Frontal cortex (tissue), 4 donors: Measurements from ENCODE around the gene KRT13. TPM values are rescaled to one million over a fixed set of nuclear protein-coding genes. Genes with fewer than 3 reads are reported as not detected.
"Not testable (repeated sequence)": the region's sequence is repeated elsewhere in the genome, so short reads cannot be mapped to it uniquely, and the experiment has no call there.

ENCODE experiments used
- DNase-seq, 2 donors: peaks; one replicate each; pipeline ENCODE4 v3.0.0; 2012; ENCODE audit warnings: low spot score in 2 of 2
- FAIRE-seq: peaks from 2 replicates; lab custom pipeline; 2012; peaks lifted over from hg19 to GRCh38; lab: Jason Lieb, UNC
- total RNA-seq: library from RNA; depleted of rRNA; stranded (reverse); fragments of >200 nt; gene quantifications from one replicate; pipeline ENCODE4 v1.2.3, GENCODE V29; 2014
- donor health status: control.
- donor health status: control.
- donor health status: control.

The KRT13 gene
- not detected for total RNA-seq

DNA sequence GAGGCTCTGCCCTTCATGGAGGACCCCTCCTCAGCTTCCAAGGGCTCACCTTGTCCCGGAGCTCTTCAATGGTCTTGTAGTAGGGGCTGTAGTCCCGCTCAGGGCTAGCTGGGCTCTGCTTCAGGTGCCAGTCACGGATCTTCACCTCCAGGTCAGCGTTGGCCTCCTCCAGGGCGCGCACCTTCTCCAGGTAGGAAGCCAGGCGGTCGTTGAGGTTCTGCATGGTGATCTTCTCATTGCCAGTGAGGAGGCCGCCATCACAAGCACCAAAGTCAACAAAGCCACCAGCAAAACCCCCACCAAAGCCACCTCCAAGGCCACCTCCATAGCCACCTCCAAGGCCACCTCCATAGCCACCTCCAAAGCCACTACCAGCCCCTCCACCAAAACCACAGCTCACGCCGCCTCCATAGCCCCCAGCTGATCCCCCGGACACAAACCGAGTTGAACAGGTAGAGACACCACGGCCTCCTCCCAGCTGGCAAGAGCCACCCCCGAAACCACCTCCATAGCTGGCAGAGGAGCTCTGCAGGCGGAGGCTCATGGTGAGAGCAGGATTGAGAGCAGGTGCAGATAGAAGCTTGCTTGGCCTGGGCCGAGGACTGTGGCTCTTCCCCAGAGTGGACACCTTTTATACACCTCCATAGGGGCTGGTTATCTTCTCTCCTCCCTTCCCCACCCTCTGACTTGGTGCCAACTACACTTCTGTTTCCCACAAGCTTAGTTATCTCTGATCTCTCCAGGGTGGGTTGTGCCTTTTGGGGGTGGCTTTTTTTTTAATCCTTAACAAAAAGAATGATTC, at the start of gene KRT13:
TSS of gene KRT13 (minus strand) at position 606 of the 802 bp plus-strand sequence. CDS start at position 544, 62 bp downstream.
- FAIRE-seq (no peak), DNase-seq (no peak)

DNA sequence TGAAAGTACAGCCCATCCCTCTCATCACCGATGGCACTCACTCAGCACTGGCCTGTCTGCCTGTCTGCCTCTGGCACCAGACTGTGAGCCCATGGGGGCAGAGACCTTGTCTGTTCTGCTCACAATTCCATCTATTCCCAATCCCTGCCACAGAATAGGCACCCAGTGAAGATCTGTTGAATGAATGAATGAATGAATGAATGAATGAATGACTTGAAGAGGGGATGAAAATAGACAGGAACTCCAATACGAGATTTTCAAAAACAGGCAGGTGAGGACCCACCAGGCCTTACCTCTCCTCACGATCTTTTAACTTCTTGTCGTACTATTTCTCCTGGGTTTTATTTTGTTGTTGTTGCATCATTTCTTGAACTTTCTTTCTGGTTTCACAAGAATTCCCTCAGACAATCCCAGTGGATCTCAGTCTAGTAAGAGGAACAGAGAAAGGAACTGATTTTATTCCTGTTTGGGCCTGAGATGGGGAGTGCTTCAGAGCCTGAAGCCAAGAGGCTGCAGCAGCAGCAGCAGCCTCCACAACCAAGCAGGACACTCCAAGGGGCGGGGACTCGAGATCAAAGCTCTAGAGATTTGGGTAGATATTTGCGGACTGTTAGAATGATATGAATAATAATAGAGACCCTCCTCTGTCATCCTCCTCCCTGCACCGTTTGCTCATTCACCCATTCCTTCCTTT, 48.7 kb upstream of the KRT13 start:
- FAIRE-seq (no peak), DNase-seq (no peak)

DNA sequence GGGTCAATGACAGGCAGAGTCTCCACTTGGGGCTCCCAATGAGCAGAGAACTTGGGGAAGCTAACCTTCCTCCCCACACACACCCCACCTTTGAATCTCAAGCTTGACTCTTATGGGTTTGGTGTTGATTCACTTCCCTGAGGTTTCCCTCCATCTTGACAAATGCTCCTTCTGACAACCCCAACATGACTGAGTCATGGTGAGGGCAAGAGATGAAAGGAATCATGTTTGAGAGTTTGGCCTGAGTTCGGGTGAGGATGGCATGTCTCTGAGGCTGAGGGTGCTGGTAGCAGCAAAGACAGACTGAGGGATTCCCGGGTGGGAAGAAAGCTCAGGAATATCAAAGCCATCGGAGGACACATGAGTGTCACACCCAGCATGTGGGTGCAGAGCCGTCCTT, 47.8 kb upstream of the KRT13 start:
- FAIRE-seq (no peak), DNase-seq (no peak)

DNA sequence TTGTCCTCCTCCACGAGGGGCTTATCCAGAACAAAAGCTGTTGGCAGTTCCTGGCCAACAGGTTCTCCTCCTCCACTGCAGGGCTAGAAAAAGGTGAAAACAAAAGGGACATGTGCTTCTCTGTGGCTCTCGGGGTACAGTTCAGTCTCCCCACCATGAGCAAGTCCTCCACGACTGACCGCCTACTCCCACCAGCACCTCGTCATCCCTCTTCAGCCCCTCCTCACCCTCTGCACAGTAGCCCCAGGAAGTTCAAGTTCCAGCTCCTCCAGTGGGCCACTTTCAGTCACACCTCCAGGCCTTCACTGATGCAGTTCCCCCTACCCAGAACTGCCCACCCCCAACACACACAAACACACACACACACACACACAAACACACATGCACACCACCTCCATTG, 47.0 kb upstream of the KRT13 start:
- DNase-seq (no peak), FAIRE-seq (no peak)

DNA sequence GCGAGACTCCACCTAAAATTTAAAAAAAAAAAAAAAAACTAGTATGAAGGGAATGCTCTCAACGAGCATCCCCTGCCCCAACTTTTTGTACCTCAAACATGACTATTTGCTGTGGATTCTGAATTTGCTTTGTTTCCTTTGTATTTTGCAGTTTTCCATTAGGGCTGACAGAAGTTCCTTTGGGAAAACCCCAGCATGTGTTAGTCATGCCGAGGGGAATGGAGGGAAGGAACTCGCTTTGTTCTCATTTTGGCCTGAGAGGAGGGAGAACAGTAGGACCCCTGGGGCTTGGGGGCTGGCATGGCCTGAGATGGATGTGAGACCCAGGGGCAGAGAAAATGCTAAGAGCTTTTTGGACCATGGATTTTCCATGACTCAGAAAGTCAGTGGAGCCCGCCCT, 46.0 kb upstream of the KRT13 start:
- no peak for DNase-seq
- FAIRE-seq = no peak

DNA sequence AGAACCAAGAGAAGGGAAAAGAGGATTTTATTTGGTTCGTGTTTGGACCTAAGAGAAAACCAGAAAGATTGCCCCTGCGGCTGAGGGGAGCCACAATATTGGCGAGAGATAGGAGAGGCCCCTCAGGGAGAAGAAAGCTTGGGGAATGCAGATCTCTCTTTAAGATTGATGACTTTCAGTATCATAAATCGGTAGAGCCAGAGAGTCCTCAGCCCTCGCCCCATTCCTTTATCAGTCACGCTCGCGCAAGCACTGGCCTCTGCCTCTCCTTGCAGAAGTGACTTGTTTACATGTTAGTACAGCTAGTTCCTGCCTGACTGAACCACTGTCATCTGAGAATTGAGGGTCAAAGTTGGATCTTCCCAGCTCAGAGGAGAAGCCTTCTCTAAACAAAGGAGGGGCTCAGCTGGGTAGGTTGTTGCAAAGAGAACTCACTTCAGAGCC, 44.2 kb upstream of the KRT13 start:
- FAIRE-seq (no peak), DNase-seq (no peak)

DNA sequence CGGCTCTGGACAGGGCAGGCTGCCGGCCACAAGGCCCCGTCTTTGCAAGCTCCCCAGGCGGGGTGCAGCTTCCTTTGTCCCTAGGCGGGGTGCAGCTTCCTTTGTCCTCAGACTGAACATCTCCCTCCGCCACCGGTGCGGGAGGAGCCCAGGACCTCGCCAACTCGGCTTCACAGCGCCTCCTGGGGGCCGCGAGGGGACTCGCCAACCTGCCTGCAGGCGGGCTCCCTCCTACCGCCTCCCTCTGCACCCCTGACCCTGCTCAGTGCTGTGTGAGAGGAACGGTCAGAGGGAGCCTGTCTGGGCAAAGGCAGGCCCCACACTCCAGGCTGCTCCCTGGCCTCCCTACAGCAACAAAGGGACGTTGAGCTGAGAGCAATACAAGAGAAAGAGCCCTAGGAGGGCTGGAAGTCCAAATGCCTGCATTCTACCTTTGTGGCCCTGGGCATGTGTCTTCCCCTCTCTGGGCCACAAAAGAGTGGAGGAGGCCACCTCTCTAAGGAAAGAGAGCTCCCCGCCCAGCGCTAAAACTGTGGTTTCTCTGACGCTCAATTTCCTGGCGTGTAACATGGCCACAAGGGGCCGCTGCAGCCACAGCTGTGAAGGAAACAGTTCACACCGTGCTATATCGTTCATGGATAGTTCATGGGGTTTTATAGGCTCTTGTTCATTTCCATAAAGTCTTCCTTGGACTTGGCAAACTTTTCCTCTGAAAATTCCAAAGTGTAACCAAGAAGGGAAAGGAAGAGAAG, 43.6 kb upstream of the KRT13 start:
- DNase-seq (peak; percentile 50 to 75), FAIRE-seq (no peak)

DNA sequence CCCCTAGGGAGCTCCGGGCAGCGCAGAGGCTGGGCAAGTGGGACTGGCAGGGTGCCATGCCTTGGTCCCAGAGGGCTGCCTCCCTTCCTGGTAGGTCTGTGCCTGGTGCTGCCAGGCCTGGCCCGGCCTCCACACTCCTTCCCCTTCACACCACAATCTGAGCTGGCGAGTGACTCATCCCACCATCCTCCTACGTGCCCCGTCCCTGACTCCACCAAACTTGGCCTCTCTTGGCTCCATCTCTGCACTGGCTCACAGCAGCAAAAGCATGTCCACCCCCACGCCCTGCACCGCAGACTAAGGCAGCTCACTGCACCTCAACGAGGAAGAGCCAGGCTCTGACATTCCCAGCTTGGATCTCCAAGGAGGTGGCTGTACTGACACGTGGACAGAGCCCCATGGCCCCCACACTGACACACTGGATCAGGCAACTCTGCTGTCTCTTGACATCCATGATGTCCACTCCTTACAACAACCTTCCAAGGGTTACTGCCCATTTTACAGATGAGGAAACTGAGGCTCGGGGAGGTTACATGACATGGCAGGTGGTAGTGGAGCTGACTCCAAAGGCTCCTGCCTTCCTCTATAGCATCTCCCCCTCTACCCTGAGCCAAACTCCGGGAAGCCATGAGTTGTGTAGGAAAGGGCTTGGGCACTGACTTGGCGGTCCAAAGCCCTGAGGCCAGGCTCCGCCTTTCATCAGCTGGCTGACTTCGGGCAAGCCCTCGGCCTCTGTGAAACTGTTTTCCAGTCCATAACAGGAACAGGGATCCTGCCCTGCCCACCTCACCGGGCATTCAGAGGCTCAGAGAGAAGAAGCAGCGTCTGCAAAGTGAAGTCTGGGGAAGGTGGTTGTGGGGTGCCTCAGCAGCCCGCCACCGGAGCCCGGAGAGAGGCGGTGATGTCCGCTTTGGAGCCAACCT, 42.8 kb upstream of the KRT13 start:
- FAIRE-seq (no peak), DNase-seq (peak in 1 of 2 donors; percentile 58)

DNA sequence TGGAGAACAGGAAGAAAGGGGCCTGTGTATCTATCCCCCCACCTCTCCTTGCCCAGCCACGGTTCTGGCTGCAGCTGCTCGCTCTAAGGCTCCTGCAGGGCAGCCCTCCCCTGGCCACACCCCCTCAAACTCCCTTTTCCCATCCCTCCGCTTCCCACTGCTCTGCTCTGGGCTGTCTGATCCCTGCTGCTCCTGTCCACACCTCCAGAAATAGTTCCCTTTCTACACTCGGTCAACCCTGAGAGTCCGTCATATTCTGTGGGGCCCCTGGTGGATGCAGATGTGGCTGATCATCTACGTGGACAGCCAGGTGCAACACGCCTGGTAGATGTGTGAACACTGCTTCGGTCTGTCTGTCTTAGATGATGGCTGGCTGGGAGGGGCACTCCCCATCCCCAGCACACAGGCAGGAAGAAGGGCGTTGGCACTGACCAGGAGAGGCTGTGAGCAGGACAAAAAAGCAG, 42.0 kb upstream of the KRT13 start:
- FAIRE-seq (no peak), DNase-seq (no peak)

DNA sequence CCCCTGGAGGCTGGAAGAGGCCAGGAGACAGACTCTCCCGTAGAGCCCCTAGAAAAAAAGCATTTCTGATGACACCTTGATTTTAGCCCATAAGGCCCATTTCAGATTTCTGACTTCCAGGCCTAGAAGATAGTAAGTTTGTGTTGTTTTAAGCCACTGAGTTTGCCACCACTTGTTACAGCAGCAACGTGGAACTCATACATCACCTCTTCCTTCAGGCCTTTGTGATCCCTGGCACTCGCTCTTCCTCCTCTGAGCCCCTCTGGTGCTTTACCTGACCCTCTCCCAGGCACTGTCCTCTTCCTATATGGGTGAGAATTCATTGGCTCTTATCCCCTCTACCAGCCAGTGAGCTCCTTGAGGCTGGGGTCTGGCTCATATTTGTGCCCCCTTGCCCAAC, 41.4 kb upstream of the KRT13 start:
- FAIRE-seq = no peak
- no peak for DNase-seq

DNA sequence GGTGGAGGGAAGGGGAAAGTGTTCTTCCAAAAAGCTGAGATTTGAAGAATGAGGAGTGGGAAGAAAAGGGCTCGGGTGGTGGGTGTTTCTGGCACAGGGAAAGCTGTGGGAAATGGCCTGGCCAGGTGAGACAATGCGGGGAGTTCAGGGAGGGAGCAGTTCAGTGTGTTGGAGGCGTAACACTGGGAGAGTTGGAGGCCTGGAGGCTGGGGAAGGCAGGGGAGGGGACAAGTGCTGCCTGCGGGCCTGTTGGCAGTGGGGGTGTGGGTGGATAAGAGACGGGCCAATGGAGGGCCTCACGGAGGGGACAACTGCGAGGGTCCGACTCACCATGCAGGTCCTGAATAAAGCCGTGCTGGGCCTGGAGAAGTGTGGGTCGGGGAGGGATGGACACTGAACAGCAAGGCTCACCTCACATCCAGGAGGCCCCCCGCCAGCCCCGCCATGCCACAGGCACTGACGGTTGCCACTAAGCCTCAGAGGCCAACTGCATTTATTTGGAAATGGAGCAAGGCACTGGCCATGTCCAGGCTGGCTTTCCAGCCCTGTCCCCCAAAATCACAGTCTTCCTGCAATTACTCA, 40.5 kb upstream of the KRT13 start:
- no peak for DNase-seq
- FAIRE-seq = no peak

DNA sequence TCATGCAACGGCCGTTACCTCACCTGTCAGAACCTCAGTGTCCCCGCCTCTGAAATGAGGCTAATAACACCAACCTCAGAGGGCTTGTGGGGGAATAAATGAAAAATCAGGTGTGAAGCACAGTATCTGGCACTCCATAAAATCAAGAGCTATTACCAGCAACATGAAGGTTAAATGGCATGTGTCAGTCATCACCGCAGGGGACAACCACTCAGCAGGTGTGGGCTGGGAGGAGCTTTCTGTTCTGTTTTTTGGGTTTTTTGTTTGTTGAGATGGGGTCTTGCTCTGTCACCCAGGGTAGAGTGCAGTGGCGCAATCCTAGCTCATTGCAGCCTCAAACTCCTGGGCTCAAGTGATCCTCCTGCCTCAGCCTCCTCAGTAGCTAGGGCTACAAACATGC, 39.5 kb upstream of the KRT13 start:
- no peak for DNase-seq

DNA sequence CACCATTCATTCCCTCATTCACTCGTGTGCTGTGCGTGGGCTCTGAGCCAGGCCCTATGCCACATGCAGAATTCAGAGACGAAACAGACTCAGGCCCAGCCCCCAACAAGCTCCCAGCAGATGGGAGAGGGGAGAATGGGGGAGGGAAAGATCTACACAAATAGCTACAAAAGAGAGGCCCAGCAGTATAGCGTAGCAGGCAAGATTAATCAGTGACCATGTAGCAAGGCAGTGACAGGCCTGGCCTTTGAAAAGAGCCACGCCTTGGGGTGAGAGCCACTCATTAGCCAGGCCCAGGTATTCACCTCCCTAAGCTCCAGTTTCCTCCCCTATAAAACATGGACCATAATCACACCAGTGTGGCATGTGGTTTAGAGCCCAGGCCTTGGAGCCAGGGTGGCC, 39.1 kb upstream of the KRT13 start:
- FAIRE-seq (no peak), DNase-seq (no peak)

More for the DNA sequence above, 39.5 kb upstream of the KRT13 start:
- FAIRE-seq = no peak

DNA sequence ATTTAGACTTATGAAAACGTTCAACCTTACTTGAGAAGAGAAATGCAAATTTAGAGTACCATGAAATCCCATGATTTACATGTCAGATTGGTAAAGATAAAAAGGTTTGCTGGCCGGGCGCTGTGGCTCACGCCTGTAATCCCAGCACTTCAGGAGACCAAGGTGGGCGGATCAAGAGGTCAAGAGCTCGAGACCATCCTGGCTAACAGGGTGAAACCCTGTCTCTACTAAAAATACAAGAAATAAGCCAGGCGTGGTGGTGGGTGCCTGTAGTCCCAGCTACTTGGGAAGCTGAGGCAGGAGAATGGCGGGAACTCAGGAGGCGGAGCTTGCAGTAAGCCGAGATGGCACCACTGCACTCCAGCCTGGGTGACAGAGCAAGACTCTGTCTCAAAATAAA, 37.4 kb upstream of the KRT13 start:
- FAIRE-seq = not testable (repeated sequence)

DNA sequence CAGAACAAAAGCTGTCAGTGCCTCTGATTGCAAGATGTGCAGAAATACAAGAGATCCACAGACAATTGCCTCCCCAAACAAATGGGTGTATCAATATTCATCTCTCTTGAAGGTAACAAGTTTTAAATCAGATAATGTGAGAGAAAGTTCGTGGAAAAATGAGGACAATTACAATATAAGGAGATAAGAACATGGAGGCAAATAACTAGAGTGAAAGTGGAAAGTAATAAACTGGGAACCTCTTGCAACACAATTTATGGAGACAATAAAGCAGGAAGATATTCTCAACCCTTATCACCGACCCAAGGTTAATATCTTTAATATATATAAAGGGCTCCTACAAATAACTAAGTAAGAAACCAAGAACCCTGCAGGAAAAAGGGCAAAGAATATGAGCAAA, 36.9 kb upstream of the KRT13 start:
- DNase-seq = no peak
- FAIRE-seq = no peak

More for the DNA sequence above, 37.4 kb upstream of the KRT13 start:
- not testable (repeated sequence) for DNase-seq

DNA sequence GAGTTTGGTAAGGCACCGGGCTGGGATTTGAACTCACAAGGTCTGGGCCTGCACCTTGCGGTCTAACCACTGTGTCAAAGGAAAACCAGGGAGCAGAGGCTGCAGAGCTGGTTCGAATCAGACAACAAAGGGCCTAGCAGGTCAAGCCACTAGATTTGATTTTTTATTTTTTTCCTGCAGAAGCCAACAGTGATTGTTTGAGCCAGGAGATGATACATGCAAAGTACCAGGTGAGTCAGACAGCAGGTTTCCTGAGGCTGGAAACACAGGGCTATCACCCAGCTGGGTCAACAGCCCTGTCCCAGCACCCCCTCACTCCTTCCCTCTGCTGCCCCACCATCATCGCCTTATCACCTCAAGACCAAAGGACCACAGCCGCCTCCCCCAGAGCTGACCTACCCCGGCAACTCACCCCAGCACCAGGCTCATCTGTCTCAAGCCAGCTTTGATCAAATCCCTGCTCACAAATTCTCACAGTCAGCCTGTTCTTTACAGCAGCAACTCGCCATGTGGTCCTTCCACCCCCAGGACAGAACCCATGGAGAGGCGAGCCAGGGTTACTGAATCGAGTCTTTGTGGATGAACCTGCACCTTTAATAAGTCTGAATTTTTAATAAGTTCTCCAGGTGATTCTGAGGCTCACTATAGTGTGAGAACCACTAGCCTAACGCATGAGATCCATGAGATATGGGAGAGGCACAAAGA, 35.7 kb upstream of the KRT13 start:
- FAIRE-seq (no peak), DNase-seq (no peak)

DNA sequence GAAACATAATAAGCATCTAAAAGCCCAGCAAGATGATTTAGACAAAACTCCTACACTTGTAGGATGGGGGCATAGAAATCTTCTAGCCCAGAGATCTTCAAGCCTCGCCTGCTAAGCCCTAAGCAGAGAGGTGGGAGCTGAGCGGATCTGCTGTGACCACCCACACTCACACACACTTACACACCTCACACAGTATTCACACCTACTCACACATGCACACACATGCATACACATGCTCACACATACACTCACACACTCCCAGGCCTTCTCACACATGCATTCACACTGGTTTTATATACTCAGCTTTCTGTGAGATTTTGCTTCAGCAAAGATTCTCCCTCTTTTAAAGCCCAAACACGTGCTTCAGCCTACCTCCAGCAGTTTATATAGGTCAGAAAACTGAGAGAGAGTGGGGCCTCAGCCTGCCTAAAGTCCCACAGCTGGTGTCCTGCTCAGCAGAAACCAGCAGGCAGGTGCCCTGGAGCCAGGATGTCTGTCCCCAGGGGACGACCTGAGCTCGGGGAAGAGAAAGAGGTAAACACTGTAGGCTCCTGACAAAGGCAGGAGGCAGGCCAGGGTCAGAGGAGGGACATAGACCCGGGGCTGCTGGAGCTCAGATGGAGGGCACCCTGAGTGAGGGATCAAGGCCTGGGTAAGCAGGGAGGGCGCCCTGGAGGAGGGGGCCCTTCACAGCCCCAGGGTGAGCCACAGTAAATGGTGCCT, 34.7 kb upstream of the KRT13 start:
- FAIRE-seq = no peak
- no peak for DNase-seq

DNA sequence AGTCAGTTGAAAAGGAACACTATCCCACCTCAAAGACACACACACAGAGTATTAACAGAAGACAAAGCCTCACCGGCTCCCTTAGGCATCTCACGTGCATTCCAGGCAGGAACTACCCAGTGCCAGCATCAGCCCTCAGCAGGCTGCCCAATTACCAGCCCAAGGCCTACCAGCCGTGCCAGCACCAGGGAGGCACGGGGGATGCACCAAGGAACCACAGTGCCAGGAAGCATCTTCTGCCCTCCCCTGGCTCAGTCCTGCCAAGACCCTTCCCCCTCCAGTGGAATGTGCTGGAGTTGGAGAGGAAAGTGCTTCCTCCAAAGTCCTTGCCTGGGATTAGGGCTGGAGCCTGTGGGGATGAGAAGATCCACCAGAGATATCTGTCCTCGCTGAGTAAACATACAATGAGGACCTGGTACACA, 33.7 kb upstream of the KRT13 start:
- no peak for FAIRE-seq
- DNase-seq = no peak
